Breast epithelium (tissue), 4 donors: ENCODE measurements around the gene GPR162. TPM values are rescaled to one million over a fixed set of nuclear protein-coding genes. Genes with fewer than 3 reads are reported as not detected.
"Not testable (repeated sequence)": the region's sequence is repeated elsewhere in the genome, so short reads cannot be mapped to it uniquely, and the experiment has no call there.

Experiments used
- DNase-seq, 2 donors: peaks; one replicate each; pipeline ENCODE4 v3.0.0-alpha.2; 2019; ENCODE audit warnings: low spot score in 2 of 2
- H3K27ac ChIP-seq, 2 donors: fragments of 200-600 bp; sonication (generic) in 1 of 2; one replicate each; pipeline ENCODE4 v1.5.1; 2016 to 2019; ENCODE audit warnings: mild to moderate bottlenecking in 1 of 2
- H3K27me3 ChIP-seq, 2 donors: fragments of 200-600 bp; sonication (generic) in 1 of 2; one replicate each; pipeline versions ENCODE4 v1.5.1 to v1.6.0; 2017 to 2019; ENCODE audit warnings: control low read depth in 1 of 2, mild to moderate bottlenecking in 1 of 2
- H3K36me3 ChIP-seq: fragments of 200-600 bp; one replicate; pipeline ENCODE4 v1.5.1; 2019
- H3K4me1 ChIP-seq, 2 donors: fragments of 200-600 bp; sonication (generic); one replicate each; pipeline ENCODE4 v1.5.1; 2016 to 2019; ENCODE audit warnings: control low read depth in 1 of 2
- H3K4me3 ChIP-seq, 3 donors: fragments of 200-600 bp; sonication (generic); 1 replicate in 2 of 3; 2 replicates in 1 of 3; pipeline ENCODE4 v1.5.1; 2016 to 2019; ENCODE audit warnings: mild to moderate bottlenecking in 3 of 3, moderate library complexity in 2 of 3
- H3K9me3 ChIP-seq, 2 donors: fragments of 200-600 bp; sonication (generic) in 1 of 2; one replicate each; pipeline ENCODE4 v1.5.1; 2016 to 2019; ENCODE audit warnings: control low read depth in 1 of 2
- CTCF ChIP-seq, 3 donors: fragments of 450-650 bp; IDR thresholded peaks; one replicate each; pipeline ENCODE4 v1.5.1; 2016 to 2017; ENCODE audit warnings: antibody characterized with exemption in 3 of 3, mild to moderate bottlenecking in 3 of 3, moderate library complexity in 3 of 3
- POLR2A ChIP-seq: fragments of 450-650 bp; IDR thresholded peaks from one replicate; pipeline ENCODE4 v1.6.1; 2016; ENCODE audit warnings: antibody characterized with exemption, mild to moderate bottlenecking, moderate library complexity
- POLR2AphosphoS5 ChIP-seq, 3 donors: sonication (generic); formaldehyde crosslinking; IDR thresholded peaks; one replicate each; pipeline ENCODE4 v1.6.1; 2017; ENCODE audit warnings: antibody characterized with exemption in 3 of 3
- intact Hi-C: fragments of 100-400 bp; cut with DNase I; formaldehyde crosslinking; loops from one replicate; pipeline ENCODE4 v1.15.1; 2023; ENCODE audit warnings: low total_unique reads
- total RNA-seq, 3 donors: library from RNA; depleted of rRNA; stranded (reverse); fragments of >200 nt; gene quantifications; one replicate each; pipeline ENCODE4 v1.1.0, GENCODE V29; 2016

GPR162 gene
- total RNA-seq, 3 donors from 2014 or later = 2.6 to 4.2 (median 4.1) TPM

GRCh38 chr12:6861391-6861790, 39.8 kb downstream of the GPR162 start:
- intact Hi-C loops = loop anchor here (10.0 kb wide), 1 partner anchor 103 kb away; no protein-coding TSS in a partner anchor
- DNase-seq = no peak
- no peak for TF ChIP-seq CTCF (IDR thresholded peaks at IDR 0.05)
- TF ChIP-seq POLR2A = no peak
- no peak overlapping the region for H3K27ac ChIP-seq
- H3K4me3 ChIP-seq = no peak overlapping the region
- no peaks in the 10 kb centered on the region for H3K27me3 ChIP-seq
- H3K36me3 ChIP-seq = peaks cover 6% of the 10 kb centered on the region
- H3K9me3 ChIP-seq = no peaks in the 10 kb centered on the region
- H3K4me1 ChIP-seq = no peaks in the 10 kb centered on the region

DNA sequence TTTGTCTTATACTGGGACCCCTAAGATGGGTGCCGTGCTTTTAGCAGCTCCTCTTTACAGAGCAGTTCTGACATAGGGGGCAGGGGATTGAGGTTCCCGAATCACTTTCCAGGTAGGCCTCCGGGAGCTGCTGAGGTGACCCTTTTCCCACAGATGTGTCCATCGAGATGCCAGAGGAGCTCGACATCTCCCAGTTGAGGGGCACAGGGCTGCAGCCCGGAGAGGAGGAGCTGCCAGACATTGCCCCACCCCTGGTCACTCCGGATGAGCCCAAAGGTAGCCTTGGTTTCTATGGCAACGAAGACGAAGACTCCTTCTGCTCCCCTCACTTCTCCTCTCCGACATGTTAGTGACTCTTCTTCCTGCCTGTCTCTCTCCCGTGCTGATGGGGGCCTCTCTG, 41.4 kb downstream of the GPR162 start:
- Histone ChIP-seq H3K4me3 (no peak overlapping the region), H3K36me3 (peaks cover 6% of the 10 kb centered on the region), H3K9me3 (no peaks in the 10 kb centered on the region), H3K27me3 (no peaks in the 10 kb centered on the region), H3K27ac (no peak overlapping the region), H3K4me1 (no peaks in the 10 kb centered on the region)
- TF ChIP-seq POLR2A (no peak), CTCF (IDR thresholded peaks at IDR 0.05) (no peak)
- no peak for DNase-seq
- intact Hi-C loops = loop anchor here (10.0 kb wide), 1 partner anchor 102 kb away; no protein-coding TSS in a partner anchor

- Histone ChIP-seq H3K27ac (no peak overlapping the region), H3K36me3 (peaks cover 6% of the 10 kb centered on the region), H3K9me3 (no peaks in the 10 kb centered on the region), H3K4me3 (no peak overlapping the region), H3K4me1 (peaks cover 0 to 6% of the 10 kb centered on the region in 2 donors), H3K27me3 (no peaks in the 10 kb centered on the region)
- no peak for DNase-seq
- TF ChIP-seq POLR2AphosphoS5 (IDR thresholded peaks at IDR 0.05) = no peak
- no peak for TF ChIP-seq CTCF (IDR thresholded peaks at IDR 0.05)
- no peak for TF ChIP-seq POLR2A
- intact Hi-C loops = loop anchor here (10.0 kb wide), 1 partner anchor 101 kb away; no protein-coding TSS in a partner anchor
Observed at GRCh38 chr12:6863586-6864321, 42.1 kb downstream of the GPR162 start.

DNA sequence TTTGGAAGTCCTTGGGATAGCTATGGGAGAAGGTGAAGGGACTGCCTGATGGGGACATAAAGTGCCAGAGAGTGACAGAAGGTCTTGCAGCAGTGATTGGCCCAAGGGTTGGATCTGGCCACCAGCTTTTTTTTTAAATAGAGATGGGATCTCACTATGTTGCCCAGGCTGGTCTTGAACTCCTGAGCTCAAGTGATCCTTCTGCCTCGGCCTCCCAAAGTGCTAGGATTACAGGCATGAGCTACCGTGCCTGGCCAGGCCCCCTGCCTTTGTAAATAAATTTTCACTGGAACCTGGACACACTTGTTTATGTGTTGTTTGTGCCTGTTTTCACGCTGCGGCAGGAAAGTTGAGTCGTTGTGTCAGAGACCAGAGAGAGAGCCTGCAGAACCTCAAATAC, 43.7 kb downstream of the GPR162 start:
- intact Hi-C loops = loop anchor here (10.0 kb wide), 1 partner anchor 99 kb away; no protein-coding TSS in a partner anchor
- H3K27me3 ChIP-seq, DNase-seq, H3K27ac ChIP-seq, H3K4me3 ChIP-seq, H3K9me3 ChIP-seq, H3K36me3 ChIP-seq: not testable (repeated sequence)
- H3K4me1 ChIP-seq = peaks cover 0 to 15% of the 10 kb centered on the region in 2 donors

DNA sequence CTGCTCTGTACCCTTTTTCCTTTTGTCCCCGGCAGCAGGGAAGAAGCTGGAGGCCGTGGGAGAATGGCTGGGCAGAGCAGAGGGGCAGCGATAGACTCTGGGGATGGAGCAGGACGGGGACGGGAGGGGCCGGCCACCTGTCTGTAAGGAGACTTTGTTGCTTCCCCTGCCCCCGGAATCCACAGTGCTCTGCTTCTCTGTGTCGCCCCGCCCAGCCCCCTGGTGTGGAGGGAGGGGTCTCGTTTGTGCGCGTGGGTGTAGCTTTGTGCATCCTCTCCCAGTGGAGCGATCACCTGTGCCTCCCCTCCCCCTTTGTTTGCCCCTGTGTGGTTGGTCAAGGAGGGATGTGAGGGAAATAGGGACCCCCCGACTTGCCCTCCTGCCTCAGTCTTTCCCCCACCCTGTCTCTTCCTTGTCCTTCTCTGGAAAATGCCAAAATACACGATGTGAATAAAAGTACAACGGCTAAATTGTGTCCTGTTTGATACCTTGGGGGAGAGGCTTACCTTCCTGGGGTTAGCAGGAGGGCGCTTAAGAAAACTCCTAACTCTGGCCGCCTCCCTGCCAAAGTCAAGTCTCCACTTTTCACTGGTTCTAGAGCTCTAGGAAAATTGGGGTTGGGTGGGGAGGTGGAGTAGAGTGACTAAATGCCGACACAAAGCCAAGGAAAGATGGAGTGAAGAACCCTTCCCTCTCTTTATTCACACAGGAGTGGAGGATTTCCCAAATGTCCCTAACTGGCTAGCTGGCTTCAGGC, 44.7 kb downstream of the GPR162 start:
- Histone ChIP-seq H3K4me3 (peak overlapping the region; percentile 90 to 100 (median 94)), H3K4me1 (peaks cover 0 to 19% of the 10 kb centered on the region in 2 donors), H3K9me3 (no peaks in the 10 kb centered on the region), H3K36me3 (no peaks in the 10 kb centered on the region), H3K27me3 (no peaks in the 10 kb centered on the region), H3K27ac (peak overlapping the region; percentile 95 to 96)
- intact Hi-C loops = loop anchor here (10.0 kb wide), 1 partner anchor 98 kb away; no protein-coding TSS in a partner anchor
- DNase-seq = no peak
- TF ChIP-seq POLR2AphosphoS5 (IDR thresholded peaks at IDR 0.05) (no peak), POLR2A (no peak), CTCF (IDR thresholded peaks at IDR 0.05) (no peak)
